COR-L47 (cell line): ENCODE data around the gene KCNJ11.
"Not testable (repeated sequence)": the region's sequence is repeated elsewhere in the genome, so short reads cannot be mapped to it uniquely, and the experiment has no call there.

ENCODE experiments used
- DNase-seq: peaks from one replicate; lab custom pipeline; 2025; lab: John Stamatoyannopoulos, UW

The KCNJ11 gene

DNA sequence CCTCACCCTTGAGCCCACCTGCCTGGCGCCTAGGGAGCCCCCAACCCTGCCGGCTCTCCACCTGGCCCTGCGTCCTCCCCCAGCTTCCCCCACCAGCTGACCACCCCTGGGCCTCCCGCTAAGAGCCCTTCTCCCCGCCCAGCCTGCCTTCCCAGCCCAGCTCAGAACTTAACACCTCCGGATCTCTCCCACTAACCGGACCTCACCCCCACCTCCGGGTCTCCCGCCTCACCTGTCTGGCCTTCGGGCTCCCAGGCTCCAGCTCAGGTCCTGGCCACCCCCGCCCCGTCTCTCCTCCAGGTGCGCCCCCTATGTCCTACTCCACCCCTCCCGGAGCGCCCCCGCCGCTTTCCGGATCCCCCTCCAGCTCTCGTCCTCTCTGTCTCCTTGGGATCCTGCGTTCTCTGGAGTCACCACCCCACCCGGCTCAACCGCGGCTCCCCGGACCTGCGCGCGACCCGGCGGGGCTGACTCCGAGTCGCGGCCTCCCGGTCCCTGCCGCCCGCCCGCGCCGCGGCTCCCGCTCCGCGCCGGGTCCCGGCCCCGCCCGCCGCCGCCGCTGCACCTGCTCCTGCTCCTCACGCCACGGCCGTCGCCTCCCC is at the start of gene KCNJ11:
Gene KCNJ11, minus strand, starts transcription at position 51 of the 602 bp plus-strand sequence. CDS start 568 bp downstream, outside the sequence.
- no peak for DNase-seq

DNA sequence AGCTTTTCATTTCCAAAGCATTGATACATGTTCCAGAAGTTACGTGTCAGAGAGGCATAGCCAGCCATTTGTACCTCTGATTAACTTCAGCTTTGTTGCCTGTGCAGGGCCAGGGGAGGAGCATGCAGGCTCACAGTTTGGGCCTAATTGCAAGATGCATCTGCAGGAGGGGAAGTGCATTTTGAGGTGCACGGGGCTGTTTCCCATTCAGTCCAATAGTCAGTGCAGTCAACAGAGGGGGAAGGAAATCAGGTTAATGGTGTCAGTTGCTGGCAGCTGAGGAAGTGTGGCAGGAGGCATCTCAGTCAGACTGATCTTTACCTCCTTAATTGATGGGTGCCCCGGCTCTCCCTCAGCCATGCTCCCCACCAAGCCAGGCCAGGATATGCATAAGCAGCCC is 48.9 kb upstream of the KCNJ11 start:
- DNase-seq, result no peak

DNA sequence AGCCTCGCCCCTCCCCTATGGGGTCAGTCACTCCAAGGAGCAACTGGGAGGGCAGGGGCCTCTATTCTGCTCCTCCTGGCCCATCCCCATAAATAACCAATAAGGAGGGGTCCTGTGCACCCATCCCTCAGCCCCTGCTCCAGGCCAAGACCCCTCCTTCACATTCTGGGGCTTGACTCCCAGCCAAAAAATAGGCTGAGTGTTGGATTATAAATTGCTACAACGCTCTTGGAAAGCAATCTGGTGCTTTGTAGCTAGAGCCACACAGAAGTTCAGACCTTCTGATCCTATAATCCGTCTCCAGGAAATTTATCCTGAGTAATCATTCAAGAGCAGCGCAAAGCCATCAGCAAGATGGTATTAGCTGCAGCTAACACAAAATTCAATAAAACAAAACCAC is 45.6 kb upstream of the KCNJ11 start:
- no peak for DNase-seq

DNA sequence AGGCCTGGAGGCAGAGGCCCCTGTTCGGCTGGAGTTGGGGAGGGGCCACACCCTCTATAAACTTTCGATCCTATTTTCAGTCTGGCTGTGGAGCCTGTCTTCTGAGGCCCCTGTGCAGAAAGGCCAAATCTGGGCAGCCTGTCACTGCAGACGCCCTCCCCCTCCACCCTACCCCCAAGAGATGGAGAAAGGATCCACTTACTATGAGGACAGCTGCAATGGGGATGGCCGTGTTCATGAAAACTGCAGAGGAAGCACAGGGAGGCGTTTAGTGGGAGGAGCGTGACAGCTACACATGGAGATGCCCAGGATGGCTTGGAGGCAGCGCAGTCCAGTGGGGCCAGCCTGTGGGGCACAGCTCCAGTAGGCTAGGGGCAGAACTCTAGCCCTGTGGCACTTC is 43.5 kb upstream of the KCNJ11 start:
- DNase-seq, result no peak

DNA sequence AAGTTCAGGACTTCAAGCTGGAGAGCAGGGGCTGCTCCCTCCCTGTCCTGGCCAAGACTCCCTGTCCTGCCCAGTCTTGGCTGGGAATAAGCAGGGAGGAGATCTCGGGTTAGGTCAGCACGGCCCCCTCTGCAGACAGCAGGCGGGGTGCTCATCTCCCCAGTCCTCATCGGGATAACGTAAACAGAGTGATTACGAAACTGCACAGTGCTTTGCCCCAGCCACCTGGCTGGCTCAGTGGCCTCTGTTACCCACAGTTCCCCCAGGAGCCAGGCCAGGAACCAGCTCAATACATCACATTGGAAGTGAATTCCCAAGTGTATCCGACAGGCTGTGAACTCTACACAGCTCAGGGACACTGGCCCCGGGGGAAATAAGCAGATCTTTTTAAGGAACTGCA is 42.7 kb upstream of the KCNJ11 start:
- DNase-seq, result no peak

DNA sequence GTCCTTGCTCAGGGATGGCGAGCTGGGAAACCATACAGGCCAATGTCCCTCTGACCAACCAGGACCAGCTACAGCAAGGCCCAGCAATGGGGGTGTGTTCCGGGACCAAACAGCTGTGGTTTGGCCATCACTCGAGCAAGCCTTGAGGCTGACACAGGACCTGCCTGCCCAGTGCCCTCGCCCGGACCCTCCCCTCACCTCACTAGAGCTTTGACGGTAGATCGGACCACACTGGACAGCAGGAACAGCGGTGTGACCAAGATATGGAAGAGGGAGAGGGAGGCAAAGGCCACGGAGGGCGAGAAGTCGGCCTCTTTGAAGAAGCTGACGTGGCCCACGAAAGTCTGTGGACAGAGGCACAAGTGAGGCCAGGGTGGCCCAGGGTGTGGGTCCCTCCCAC is 42.2 kb upstream of the KCNJ11 start:
- no peak for DNase-seq

DNA sequence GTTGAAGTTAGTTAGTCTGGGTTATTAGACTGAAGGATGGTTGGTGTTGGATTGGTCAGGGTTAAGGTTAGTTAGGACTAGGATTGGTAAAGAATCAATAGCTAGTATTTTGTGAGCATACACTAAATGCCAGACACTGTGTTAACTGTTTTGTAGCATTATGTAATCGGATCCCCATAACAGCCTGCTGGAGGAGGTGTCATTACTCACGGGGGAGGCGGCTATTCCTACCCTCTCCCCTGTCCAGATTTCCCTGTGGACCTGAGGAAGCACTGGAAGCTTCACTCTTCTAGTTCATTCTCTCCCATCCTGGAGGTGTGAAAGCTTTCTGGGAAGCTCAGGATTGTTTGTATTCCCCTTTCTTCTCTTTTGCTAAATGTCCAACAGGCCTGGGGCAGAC is 40.5 kb upstream of the KCNJ11 start:
- no peak for DNase-seq

DNA sequence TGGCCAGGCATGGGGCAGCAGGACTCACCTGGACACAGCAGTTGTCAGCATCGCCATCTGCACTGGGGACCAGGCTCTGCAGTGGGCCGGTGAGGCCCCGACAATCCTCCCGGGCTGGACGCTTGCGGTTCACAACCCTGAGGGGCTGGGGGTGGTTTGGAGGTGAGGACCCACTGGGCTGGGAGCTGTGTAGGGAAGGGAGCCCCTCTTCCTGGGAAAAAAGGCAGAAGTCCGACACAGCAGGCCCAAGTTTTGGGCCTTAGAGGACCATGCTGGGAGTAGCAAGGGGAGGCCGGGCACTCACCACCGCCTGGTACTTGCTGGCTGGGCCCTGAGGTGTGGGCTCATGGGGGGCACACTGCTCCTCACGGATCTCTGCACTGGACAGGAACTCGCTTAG is 39.8 kb upstream of the KCNJ11 start:
- DNase-seq, result no peak

DNA sequence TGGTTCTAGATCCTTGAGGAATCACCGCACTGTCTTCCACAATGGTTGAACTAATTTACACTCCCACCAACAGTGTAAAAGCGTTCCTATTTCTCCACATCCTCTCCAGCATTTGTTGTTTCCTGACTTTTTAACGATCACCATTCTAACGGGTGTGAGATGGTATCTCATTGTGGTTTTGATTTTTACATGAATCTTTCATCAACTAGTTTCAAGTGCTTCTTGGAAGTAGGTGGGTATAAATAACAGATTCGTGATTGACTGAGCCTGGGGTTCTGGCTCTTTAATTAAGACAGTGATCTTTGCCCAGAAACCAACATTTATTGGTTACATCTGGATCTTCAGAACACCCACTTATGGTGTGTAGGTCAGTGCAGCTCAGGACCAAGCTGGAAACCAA is 37.8 kb upstream of the KCNJ11 start:
- DNase-seq, result not testable (repeated sequence)

DNA sequence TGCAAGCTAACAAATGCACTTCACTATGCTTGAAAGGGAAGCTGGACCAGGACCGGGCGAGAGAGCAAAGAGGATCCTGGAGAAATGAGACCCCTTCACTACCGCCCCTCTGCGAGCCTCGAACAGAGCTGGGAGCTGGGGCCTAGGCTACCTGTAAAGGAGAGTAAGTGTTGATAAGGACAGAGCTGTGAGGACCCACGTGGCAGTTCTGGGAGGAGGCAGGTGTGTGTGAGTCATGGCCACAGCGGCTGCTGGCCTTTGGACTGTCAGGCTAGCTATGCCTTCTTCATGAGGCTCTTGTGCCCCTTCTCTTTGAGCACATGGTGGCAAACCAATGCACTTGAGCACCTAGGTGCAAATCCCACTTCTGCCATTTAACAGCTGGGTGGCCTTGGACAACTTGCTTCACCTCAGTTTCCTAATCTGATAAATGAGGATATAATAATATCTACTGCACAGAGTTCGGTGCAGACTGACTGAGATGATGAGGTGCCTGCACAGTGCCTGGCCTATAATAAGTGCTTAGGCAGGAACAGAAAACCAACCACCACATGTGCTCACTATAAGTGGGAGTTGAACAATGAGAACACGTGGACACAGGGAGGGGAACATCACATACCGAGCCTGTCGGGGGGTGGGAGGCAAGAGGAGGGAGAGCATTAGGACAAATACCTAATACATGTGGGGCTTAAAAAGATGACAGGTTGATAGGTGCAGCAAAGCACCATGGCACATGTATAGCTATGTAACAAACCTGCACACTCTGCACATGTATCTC is 35.3 kb upstream of the KCNJ11 start:
- no peak for DNase-seq

DNA sequence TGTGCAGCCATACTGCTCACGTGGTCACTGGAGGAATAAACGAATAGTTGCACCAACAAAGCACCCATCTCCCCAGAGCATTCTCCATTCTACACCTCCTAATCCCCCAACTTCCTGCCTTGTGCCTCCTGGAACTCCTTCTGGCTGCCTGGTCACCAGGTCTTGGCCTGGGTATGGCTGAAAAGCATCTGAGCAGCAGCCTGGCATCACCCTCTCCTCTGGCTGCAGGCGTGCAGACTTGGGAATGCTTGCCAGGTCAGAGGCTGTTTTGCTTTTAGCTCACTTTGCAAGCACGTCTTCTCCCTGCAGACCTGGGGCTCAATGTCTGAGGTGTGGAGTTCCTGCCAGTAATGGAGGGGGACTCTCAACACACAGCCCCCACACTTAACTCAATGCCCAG is 33.3 kb upstream of the KCNJ11 start:
- DNase-seq, result no peak

DNA sequence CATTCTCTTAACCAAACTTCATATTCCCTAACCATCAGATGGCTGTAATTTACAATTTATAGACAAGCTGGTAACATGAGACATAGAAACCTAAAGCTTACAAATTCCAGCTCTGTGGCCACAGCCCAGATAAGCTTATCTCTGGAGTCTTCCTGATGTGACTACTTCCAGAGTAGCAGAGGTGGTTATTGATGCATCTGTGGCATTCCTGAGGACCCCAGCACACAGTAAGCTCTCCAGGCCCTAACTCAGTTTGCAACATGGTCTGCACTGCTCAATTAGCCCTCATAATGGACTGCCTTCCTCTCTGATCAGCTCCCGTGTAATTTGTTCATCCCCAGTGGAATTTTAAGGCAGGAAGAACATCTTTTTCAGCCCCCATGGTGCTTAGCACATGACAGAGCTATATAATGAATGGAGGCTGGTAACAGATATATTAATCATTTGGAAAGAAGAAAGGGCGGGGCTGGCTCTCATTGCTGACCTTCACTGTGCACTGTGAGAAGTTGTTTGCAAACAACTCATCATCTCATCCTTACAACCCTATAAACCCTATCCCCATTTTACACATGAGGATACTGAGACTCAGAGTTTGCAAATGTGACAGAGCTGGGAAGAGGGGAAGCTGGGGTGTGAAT is 30.1 kb upstream of the KCNJ11 start:
- no peak for DNase-seq

DNA sequence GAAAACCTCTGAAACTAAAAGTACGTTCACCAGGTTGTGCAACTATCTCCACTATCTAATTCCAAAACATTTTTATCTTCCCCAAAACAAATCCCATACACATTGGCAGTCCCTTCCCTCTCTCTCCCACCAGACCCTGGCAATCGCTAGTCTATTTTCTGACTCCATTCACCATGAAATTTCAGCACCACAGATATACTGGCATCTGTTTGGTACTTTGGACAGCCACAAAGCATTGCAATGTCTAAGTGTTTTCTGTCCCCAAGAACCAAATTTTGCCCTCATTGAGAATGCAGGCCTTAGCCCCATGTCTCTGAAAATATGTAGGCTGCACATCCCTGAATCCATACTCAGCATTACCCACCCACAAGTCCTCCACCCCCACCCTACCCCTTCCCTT is 28.0 kb upstream of the KCNJ11 start:
- DNase-seq, result no peak

DNA sequence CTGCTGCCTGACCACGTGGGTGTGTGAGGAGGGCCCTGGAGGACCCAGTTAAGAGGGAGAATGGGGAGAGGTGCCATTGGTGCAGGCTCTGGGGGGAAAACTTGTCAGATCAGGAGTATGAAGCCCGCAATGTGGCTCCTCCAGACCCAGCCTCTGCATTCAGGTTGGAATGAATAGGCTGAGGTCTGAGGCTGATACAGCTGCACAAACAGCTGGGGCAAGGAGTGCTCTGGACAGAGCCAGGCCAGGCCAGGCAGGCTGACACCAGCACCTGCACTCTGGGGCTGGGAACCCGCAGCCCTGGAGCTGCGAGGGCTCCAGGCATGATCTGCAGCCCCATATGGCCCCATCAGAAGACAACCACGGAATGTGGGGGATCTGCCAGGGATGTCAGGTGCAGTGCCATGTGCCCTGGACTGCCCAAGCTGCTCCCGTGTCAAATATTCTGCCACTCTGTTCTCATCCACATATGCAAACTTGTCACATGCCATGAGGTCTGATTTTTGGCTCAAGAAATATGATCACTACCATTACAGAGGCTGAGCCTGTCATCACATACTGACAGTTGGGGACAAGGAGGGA is 27.2 kb upstream of the KCNJ11 start:
- DNase-seq, result no peak

DNA sequence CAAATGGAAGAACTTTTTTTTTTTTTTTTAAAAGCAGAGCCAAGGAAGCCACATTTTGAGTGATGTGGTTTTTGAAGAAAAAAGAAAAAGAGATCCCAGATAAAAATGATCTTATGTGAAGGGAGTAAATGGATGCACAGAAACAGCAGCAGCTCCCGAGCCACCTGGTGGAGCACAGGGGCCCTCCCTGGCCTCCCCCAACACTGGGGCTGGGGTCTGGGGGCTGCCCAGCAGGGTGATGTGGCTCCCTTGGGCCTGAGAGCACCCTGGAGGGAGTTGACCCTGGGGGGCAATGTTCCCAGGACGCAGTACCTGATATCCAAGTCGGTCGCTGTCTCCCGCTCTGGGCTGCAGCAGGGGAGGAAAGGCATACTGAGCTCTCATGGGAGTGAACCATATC is 26.5 kb upstream of the KCNJ11 start:
- DNase-seq, result no peak

DNA sequence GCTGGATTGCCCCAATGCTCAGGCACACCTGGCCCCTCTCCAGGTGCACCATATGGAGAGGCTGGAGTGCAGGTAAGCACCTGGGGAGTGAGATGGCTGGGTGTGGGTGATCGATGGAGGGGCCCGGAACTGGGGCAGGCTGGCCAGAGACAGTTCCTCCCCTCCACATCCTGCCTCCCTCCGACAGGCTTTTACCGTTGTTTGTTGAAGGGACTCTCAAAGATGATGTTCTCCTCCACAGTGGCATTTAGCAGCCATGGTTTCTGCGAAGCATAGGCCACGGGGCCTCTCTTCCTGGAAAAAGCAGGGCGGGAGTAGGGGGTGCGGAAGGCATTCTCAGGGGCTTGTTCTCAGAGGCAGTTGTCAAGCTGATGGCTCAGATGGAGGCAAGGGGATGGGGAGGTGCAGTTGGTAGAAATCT is 25.9 kb upstream of the KCNJ11 start:
- DNase-seq, result peak; percentile 7

DNA sequence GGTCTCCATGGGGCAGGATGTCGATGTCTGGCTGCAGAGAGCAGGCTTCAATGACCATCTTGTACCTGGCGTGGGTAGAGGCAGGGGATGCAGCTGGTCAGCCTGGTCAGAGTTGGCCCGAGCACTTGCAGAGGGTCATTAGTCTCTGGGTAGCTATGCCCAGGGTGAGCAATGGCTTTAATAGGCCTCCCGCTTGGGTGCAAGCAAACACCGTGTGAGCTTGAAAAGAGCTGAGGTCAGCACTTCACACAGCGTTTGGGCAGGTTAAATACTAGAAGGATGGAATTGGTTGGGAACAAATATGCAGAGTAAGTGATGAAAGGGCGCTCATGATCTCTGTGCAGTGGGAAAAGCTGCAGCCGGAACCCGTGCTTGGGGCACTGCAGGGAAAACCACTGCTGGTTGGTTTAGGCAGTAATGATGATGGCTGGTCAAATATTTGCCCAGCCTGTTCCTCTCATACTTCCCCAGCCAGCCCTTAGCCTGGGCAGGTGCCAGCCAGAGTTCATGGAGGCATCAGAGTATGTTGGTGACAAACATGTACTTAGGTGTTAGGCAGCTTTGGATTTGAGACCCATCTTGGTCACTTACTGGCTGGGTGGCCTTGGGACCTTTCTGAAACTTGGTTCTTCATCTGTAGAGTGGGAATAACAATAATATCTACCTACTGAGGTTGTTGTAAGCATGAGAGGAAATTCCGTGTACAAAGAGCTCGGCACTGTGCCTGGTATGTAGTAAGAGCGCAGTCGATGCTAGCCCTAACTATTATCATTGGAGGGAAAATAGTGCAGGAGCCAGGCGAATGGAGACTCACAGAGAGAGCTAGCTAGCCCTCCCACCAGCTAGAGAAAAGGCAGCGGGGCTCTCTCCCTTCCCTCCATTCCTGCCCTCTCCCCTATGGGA is 25.2 kb upstream of the KCNJ11 start:
- peak; percentile 75 for DNase-seq

DNA sequence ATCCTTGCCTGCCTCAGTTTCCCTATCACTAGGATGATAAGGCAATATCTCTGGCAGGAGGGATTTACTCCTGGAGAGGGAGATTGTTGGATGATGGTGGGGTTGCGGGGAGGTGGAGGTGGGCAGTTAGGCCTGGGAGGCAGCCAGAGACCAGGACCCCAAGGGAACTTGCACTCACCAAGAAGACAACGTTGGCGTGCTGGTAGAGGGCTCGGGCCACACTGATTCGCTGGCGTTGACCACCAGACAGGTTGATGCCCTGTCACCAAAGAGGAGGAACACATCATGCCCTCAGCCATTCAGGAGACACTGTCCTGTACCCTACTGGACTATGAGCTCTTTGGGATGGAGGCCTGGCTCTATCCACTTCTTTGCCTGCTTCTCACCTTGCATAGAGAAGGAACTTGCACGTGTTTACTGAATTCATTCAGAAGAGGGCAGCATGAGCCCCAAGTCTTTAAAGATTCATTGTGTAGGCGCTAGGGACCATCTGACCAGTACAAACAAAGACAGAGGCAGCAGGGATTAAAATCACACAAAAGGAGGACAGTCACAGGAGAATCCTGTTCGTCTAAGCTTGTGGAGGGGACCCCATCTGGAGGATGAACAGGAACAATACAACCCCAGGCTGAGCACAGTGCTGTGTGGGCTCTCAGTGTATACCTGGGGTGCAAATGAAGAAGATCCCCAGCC is 24.2 kb upstream of the KCNJ11 start:
- peak; percentile 53 for DNase-seq

DNA sequence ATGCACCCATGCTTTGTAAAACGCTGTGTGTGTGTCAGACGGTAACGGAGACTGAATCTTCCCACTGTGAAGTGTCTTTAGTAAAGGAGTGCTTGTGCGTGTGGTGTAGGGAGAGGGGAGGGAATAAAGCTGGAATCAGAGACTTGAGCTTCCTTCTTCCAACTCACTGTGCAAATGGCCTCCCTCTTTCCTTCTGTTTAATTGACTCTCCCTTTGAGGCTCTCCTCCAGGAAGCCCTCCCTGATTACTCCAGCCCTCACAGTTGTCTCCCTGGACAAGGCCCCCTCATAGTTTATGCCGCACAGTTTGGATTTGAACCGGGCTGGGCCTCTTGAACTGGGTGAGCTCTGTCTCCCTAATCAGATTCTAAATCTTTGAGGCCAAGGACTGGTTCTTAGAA is 23.0 kb upstream of the KCNJ11 start:
- no peak for DNase-seq

DNA sequence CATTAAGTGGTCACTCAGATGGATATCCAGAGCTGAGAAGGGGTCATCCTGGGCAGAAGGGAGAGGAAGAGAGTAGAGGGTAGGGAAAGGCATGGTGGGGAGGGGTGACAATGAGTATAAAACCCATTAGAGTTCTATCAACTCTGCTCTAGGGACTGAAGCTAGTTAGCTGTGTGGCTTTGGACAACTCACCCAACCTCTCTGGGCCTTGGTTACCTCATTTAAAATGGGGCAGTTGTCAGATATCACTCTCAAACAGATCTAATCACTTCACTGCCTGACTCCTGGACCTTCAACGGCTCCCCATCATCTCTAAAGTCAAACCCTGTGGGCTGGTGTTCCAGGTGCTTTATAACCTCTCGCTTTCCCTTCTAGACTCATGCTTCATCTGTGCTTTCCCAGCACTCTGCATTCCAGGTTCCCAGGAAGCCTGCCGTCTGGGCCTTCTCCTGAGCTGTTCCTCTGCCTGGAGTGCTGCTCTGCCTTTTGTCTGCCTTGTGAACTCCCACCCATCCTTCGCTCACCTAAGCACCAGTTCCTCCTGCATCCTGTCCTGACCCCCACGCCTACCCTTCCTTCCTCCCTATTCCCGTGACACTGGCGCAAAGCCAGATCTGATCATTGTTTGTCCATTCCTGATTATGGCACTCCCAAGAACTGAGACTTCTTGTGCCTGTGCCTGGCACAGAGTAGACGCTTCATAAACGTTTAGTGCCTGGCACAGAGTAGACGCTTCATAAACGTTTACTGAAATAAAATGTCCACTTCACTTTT is 22.3 kb upstream of the KCNJ11 start:
- no peak for DNase-seq

DNA sequence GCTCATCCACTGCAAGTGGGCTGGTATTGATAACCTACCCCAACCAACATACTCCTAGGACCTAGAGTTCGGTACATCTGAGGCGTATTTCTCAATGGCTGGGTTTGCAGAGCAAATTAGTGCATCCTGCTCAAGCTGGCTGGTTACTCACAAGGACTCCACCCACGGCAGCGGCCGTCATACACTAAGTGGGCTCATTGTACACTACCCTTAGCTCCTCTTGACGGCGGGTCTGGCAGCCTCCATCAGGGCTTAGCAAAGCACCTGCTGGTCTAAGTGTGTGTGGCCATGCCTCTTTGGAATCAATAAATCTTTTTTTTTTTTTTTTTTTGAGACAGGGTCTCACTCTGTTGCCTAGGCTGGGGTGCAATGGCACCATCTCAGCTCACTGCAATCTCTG is 20.2 kb upstream of the KCNJ11 start:
- no peak for DNase-seq
